Measurements from ENCODE around the gene ATP6V1C2.

Gene ATP6V1C2

DNA sequence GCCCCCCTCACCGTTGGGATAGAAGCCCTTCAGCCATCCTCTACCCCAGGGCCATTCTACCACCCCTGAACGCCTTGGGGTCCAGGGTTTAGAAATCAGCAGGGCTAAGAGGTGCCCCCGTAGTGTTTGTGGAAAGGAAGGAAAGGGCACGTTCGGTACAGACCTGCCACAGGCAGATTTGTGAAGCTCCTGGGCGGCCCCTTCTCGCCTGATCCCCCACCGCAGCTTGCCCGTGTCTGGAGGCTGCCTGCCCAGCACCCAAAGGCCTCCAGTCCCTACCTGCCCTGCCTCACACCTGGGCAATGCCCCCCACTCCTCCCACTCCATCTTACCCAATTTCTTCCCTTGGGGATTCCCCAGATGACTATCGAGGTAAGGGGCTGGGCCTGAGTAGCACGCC, 21.2 kb downstream of the ATP6V1C2 start:
- H3K27me3 ChIP-seq (ENCODE audit: low read depth), result no peaks in the 10 kb centered on the region
- no peak for DNase-seq (ENCODE audit: low spot score in 2 of 2)
- no peaks in the 10 kb centered on the region for H3K9me3 ChIP-seq
- in situ Hi-C loops (cut with MboI; ENCODE audit: low sequenced_read_pairs), result no loop called here
- no peak overlapping the region for H3K4me3 ChIP-seq
- H3K36me3 ChIP-seq (replicated peaks), result no peaks in the 10 kb centered on the region
- H3K4me1 ChIP-seq, result peaks cover 12% of the 10 kb centered on the region

DNA sequence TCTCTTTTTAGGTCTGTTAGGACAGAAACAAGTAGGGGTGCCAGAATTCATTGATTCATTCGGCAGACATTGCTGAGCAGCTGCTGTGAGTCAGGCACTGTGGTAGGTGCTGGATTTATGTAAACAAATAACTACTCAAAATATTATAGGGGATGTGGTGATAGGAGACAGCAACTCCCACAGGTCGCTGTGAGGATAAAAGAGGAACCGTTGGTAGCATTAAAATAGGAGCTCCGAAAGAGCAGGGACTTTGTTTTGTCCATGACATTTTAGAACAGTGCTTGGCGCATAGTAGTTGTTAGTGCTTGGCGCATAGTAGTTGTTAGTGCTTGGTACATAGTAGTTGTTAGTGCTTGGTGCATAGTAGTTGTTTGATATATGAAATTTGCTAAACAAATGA, 29.2 kb downstream of the ATP6V1C2 start:
- Histone ChIP-seq H3K9me3 (no peaks in the 10 kb centered on the region), H3K4me3 (no peak overlapping the region), H3K4me1 (no peaks in the 10 kb centered on the region), H3K36me3 (replicated peaks) (no peaks in the 10 kb centered on the region), H3K27me3 (ENCODE audit: low read depth) (no peaks in the 10 kb centered on the region)
- in situ Hi-C loops (cut with MboI; ENCODE audit: low sequenced_read_pairs), result no loop called here
- DNase-seq (ENCODE audit: low spot score in 2 of 2), result no peak

GRCh38 chr2:10752236-10752635, 30.8 kb downstream of the ATP6V1C2 start:
- Histone ChIP-seq H3K4me1 (no peaks in the 10 kb centered on the region), H3K4me3 (no peak overlapping the region), H3K36me3 (replicated peaks) (no peaks in the 10 kb centered on the region), H3K9me3 (no peaks in the 10 kb centered on the region), H3K27me3 (ENCODE audit: low read depth) (no peaks in the 10 kb centered on the region)
- in situ Hi-C loops (cut with MboI; ENCODE audit: low sequenced_read_pairs), result no loop called here
- no peak for DNase-seq (ENCODE audit: low spot score in 2 of 2)

DNA sequence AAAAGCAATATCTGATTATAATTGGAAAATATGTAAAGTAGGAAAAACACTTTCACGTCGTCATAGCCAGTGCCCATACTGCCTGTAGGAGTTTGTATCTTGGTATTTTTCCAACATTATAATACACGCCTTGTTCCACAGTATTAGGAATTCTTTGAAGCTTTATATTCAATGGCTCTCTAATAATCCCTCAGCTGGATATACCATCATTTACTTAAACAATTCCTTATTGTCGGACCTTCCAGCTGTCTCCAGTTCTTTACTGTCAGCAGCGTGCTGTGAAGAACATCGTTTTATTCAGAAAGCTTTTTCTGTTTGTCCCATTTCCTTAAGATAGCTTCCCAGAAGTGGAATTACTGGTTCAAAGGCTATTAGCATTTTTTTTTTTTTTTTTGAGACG, 31.7 kb downstream of the ATP6V1C2 start:
- no peak for DNase-seq (ENCODE audit: low spot score in 2 of 2)
- Histone ChIP-seq H3K36me3 (replicated peaks) (no peaks in the 10 kb centered on the region), H3K27me3 (ENCODE audit: low read depth) (no peaks in the 10 kb centered on the region), H3K4me1 (no peaks in the 10 kb centered on the region), H3K9me3 (no peaks in the 10 kb centered on the region), H3K4me3 (no peak overlapping the region)
- in situ Hi-C loops (cut with MboI; ENCODE audit: low sequenced_read_pairs), result no loop called here

DNA sequence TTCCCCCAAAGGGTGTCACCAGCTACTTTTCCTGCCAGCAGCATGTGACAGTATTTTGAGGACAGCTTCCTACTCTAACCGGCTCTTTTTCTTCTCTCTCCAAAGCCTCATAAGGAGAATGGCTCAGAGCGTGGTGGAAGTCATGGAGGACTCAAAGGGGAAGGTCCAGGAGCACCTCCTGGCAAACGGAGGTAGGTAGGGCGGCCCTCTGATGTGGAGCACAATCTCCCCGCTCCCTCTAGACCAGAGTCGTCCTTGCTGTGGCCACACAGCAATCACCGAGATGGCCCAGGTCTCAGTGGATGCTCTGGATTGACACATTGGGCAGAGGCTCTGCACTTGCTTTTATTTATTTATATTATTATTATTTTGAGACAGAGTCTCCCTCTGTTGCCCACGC, 32.4 kb downstream of the ATP6V1C2 start:
- no peak for DNase-seq (ENCODE audit: low spot score in 2 of 2)
- in situ Hi-C loops (cut with MboI; ENCODE audit: low sequenced_read_pairs), result no loop called here
- no peaks in the 10 kb centered on the region for H3K9me3 ChIP-seq
- H3K4me1 ChIP-seq, result no peaks in the 10 kb centered on the region
- H3K4me3 ChIP-seq, result no peak overlapping the region
- H3K27me3 ChIP-seq (ENCODE audit: low read depth), result no peaks in the 10 kb centered on the region
- H3K36me3 ChIP-seq (replicated peaks), result no peaks in the 10 kb centered on the region

- Histone ChIP-seq H3K36me3 (replicated peaks) (no peaks in the 10 kb centered on the region), H3K9me3 (no peaks in the 10 kb centered on the region), H3K27me3 (ENCODE audit: low read depth) (no peaks in the 10 kb centered on the region), H3K4me3 (no peak overlapping the region), H3K4me1 (no peaks in the 10 kb centered on the region)
- in situ Hi-C loops (cut with MboI; ENCODE audit: low sequenced_read_pairs), result no loop called here
- no peak for DNase-seq (ENCODE audit: low spot score in 2 of 2)
Measured at GRCh38 chr2:10755621-10756020, 34.2 kb downstream of the ATP6V1C2 start.

DNA sequence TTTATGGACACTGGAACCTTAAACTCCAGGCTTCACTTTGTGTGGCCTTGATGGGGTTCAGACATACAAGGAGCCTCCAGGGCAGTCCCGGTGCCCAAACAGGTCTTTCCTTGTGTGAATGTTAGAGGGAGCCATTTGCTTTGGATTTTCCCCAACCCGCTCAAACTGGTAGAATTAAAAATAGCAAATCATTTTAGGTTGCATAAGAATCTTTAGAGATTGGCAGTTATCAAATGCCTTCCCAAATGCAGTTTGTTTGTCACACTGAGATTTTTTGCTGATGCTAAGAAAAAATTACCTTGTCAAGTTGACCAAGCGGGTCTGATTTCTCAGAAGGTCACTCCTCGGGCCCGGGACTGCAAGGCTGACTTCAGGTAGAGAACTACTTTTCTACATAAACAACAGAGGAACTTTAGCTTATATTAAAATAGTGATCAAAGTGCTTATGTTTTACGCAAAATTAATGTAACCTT, 36.4 kb downstream of the ATP6V1C2 start:
- in situ Hi-C loops (cut with MboI; ENCODE audit: low sequenced_read_pairs), result no loop called here
- no peak for DNase-seq (ENCODE audit: low spot score in 2 of 2)

DNA sequence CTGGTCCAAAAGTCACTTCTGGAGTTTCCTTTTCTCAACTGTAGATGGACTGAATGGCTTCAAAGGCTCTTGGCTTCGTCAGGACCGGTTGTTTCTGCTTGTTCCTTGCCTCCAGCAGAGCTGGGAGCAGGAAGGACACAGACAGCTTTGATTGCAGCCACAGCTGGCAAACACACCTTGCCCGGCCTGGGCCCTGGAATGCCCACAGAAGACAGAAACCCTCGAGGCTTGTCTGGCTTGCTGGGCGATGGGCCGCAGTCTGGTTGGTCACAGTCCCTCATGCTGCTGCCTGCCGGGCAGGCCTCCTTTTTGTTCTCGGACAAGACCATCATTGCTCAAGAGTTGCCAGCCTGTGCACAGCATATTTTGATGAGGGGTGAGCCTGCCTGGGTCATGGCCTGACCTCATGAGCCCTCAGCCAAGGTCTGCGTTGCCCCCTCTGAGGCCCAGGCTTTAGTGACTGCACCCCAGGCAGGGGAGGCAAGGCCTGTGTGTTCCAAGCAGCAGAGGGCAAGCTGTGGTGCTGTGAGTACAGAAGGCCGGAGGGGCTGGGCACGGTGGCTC, 37.8 kb downstream of the ATP6V1C2 start:
- in situ Hi-C loops (cut with MboI; ENCODE audit: low sequenced_read_pairs), result no loop called here
- Histone ChIP-seq H3K9me3 (no peaks in the 10 kb centered on the region), H3K4me1 (no peaks in the 10 kb centered on the region), H3K36me3 (replicated peaks) (no peaks in the 10 kb centered on the region), H3K4me3 (no peak overlapping the region), H3K27me3 (ENCODE audit: low read depth) (no peaks in the 10 kb centered on the region)
- no peak for DNase-seq (ENCODE audit: low spot score in 2 of 2)

More for the DNA sequence above, 36.4 kb downstream of the ATP6V1C2 start:
- H3K9me3 ChIP-seq, result no peaks in the 10 kb centered on the region
- no peaks in the 10 kb centered on the region for H3K4me1 ChIP-seq
- no peak overlapping the region for H3K4me3 ChIP-seq
- no peaks in the 10 kb centered on the region for H3K27me3 ChIP-seq (ENCODE audit: low read depth)
- no peaks in the 10 kb centered on the region for H3K36me3 ChIP-seq (replicated peaks)

DNA sequence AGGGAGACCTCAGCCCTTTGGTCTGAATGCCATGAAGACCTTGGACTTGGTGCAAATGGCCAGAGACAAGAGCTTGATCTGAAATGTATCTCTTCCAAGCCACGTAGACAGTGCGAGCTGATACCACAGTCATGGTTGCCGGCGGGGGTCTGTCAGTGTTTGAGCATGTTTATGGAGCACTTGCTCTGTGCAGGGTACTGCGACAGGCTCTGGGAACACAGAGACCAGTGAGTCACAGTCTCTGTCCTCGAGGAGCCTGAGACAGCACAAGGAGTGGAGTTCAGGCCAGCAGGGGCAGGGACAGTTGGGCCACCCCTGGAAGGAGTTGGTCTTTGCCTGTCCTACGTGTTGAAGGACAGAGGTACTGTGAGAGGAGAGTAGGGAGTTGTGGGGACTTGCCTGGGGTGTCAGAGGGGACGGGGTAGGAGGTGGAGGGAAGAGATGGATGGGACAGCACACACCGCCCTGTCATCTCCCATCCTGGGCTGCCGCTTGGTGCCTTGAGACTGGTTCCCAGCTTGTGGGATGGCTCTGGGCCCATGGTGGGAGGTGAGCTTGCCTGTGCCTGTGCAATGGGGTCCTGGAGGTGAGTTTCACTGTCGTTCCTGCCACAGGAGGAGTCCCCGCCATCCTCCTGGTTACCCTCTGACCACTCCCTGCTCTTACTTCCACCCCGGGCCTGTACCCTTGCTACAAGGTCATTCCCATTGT, 39.5 kb downstream of the ATP6V1C2 start:
- in situ Hi-C loops (cut with MboI; ENCODE audit: low sequenced_read_pairs), result no loop called here
- H3K36me3 ChIP-seq (replicated peaks), result no peaks in the 10 kb centered on the region
- DNase-seq (ENCODE audit: low spot score in 2 of 2), result no peak

GRCh38 chr2:10761591-10761990, 40.2 kb downstream of the ATP6V1C2 start:
- Histone ChIP-seq H3K36me3 (replicated peaks) (no peaks in the 10 kb centered on the region), H3K4me3 (no peak overlapping the region), H3K4me1 (no peaks in the 10 kb centered on the region), H3K9me3 (no peaks in the 10 kb centered on the region), H3K27me3 (ENCODE audit: low read depth) (no peaks in the 10 kb centered on the region)
- DNase-seq (ENCODE audit: low spot score in 2 of 2), result no peak
- in situ Hi-C loops (cut with MboI; ENCODE audit: low sequenced_read_pairs), result no loop called here

More for the DNA sequence above, 39.5 kb downstream of the ATP6V1C2 start:
- Histone ChIP-seq H3K9me3 (no peaks in the 10 kb centered on the region), H3K27me3 (ENCODE audit: low read depth) (no peaks in the 10 kb centered on the region), H3K4me1 (no peaks in the 10 kb centered on the region), H3K4me3 (no peak overlapping the region)

DNA sequence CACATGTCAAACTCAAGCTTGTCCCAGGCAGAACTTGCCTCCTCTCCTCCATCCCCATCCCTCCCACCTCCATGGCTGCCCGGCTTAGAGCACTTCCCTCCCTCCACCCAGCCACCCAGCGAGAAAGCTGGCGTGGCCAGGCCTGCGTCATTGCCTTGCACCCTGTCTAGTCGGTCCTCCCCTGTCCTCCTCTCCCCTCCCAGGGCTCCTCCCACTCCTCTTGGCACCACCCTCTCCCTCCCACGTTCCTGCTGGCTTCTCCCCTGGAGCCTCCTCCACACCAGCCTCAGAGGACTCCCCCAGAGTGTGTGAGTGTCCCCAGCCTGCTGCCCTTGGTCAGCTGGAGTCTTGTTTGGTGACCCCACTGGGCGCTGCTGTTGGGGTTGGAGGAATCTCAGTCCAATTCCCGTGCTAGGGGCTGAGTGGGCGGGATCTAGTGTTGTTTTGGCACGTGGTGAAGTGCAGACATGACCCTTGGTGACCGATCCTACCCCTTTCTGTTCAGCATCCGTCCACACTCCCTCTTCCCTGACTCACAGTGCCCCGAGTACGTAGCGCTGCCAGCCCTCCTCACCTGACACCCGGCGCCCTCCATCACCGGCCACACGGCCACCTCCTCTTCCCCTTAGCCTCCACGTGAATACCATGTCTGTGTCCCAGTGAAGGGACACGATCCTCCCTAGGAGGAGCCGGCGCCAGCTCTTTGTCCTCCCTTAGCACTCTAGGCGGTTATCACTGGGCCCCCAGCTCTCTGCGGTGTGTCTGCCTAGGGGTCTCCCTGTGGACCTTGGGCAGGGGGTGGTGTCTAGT, 41.4 kb downstream of the ATP6V1C2 start:
- no peaks in the 10 kb centered on the region for H3K36me3 ChIP-seq (replicated peaks)
- in situ Hi-C loops (cut with MboI; ENCODE audit: low sequenced_read_pairs), result no loop called here
- H3K4me3 ChIP-seq, result no peak overlapping the region
- H3K9me3 ChIP-seq, result no peaks in the 10 kb centered on the region
- no peaks in the 10 kb centered on the region for H3K4me1 ChIP-seq
- H3K27me3 ChIP-seq (ENCODE audit: low read depth), result no peaks in the 10 kb centered on the region
- peak in 1 of 2 experiments; percentile 40 for DNase-seq (ENCODE audit: low spot score in 2 of 2)

DNA sequence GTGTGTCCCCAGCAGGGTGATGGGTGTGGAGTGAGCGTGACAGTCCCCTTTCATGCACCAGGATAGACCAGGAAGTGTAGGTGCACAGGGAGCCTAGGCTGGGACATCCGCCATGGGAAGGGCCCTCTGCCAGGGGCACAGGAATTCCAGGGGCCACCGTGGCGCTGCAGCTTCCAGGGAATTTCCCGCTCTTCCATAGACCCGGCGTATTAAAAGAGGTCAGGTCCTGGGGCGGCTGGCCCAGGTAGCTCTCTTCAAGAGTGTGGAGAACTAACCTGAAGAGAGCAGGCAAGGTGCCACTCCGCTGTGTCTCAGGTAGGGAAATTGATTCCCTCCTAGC, 42.0 kb downstream of the ATP6V1C2 start:
- Histone ChIP-seq H3K36me3 (replicated peaks) (no peaks in the 10 kb centered on the region), H3K9me3 (no peaks in the 10 kb centered on the region), H3K4me3 (no peak overlapping the region), H3K27me3 (ENCODE audit: low read depth) (no peaks in the 10 kb centered on the region), H3K4me1 (no peaks in the 10 kb centered on the region)
- no peak for DNase-seq (ENCODE audit: low spot score in 2 of 2)
- in situ Hi-C loops (cut with MboI; ENCODE audit: low sequenced_read_pairs), result no loop called here

DNA sequence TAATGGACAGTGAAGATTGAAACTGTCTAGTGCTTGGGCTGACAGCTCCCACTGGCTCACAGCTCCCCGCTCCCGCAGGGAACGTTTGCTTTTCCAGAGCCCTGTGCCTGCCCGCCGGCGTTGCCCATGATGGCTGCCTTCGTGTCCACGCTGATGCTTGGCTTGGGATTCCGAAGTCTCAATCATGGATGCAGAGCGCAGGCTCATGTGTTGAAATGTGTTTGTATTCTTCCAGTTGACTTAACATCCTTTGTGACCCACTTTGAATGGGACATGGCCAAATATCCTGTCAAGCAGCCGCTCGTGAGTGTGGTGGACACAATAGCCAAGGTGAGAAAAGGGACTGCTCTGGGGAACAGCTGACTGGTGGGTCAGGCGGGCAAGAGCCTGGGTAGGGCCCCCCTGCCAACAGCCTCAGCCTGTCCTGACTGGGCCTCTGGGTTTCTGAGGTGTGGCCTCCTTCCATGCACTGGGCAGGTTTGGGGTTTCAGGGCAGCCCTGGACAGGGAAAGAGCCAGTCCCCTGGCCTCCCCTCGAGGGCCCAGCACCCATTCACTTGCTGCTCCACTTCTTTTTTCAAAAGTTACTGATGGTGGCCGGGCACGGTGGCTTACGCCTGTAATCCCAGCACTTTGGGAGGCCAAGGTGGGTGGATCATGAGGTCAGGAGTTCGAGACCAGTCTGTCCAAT, 42.8 kb downstream of the ATP6V1C2 start:
- Histone ChIP-seq H3K27me3 (ENCODE audit: low read depth) (no peaks in the 10 kb centered on the region), H3K4me1 (no peaks in the 10 kb centered on the region), H3K36me3 (replicated peaks) (no peaks in the 10 kb centered on the region), H3K9me3 (no peaks in the 10 kb centered on the region), H3K4me3 (no peak overlapping the region)
- in situ Hi-C loops (cut with MboI; ENCODE audit: low sequenced_read_pairs), result no loop called here
- DNase-seq (ENCODE audit: low spot score in 2 of 2), result no peak

- no peak for DNase-seq (ENCODE audit: low spot score in 2 of 2)
- Histone ChIP-seq H3K4me3 (no peak overlapping the region), H3K4me1 (no peaks in the 10 kb centered on the region), H3K9me3 (no peaks in the 10 kb centered on the region), H3K36me3 (replicated peaks) (no peaks in the 10 kb centered on the region), H3K27me3 (ENCODE audit: low read depth) (no peaks in the 10 kb centered on the region)
- in situ Hi-C loops (cut with MboI; ENCODE audit: low sequenced_read_pairs), result no loop called here
Measured at GRCh38 chr2:10764896-10765295, 43.5 kb downstream of the ATP6V1C2 start.

All from HAP-1 (cell line).